ENCODE results near the gene OR6X1. TPM values are rescaled to one million over a fixed set of nuclear protein-coding genes. Genes with fewer than 3 reads are reported as not detected.

Gene OR6X1
- total RNA-seq, 2 donors from 2014 or later, result not detected

GRCh38 chr11:123740787-123741158 lies 13.5 kb downstream of the OR6X1 start:
- peak overlapping the region; percentile 52 for H3K27ac Mint-ChIP-seq
- no peak for DNase-seq

GRCh38 chr11:123738374-123738773 lies 15.9 kb downstream of the OR6X1 start:
- Mint-ChIP-seq H3K36me3 (ENCODE audit: low read depth) (no peaks in the 10 kb centered on the region), H3K9me3 (peaks cover 27% of the 10 kb centered on the region), H3K4me1 (peaks cover 23% of the 10 kb centered on the region), H3K4me3 (no peak overlapping the region), H3K27me3 (ENCODE audit: insufficient read depth) (no peaks in the 10 kb centered on the region), H3K27ac (no peak overlapping the region)
- no peak overlapping the region for H3K9ac ChIP-seq (ENCODE audit: extremely low read depth, low read length, poor library complexity, severe bottlenecking)
- no peak overlapping the region for H3K27ac ChIP-seq (ENCODE audit: low read depth, low read length)
- H3K4me1 ChIP-seq (ENCODE audit: control insufficient read depth, insufficient read depth, low read length), result peaks cover 5% of the 10 kb centered on the region
- H3K9me3 ChIP-seq (ENCODE audit: control insufficient read depth, low read length), result peaks cover 63% of the 10 kb centered on the region
- peaks cover 68% of the 10 kb centered on the region for H3K36me3 ChIP-seq (ENCODE audit: control insufficient read depth, insufficient read depth, low read length)
- peak overlapping the region; percentile 92 for H3K4me3 ChIP-seq (ENCODE audit: low read length)
- no peak for DNase-seq
- no peaks in the 10 kb centered on the region for H3K27me3 ChIP-seq (ENCODE audit: control insufficient read depth, insufficient read depth, low read length, poor library complexity, severe bottlenecking)
- TF ChIP-seq CTCF (conservative IDR thresholded peaks at IDR 0.05), result no peak
- 68% methylated on average over 2 of the region's 2 CpGs; no CpG with 5 or more reads in 1 of the 2 experiments for WGBS, 2 experiments (ENCODE audit: insufficient coverage in 1 of 2, insufficient read length in 1 of 2)

More at GRCh38 chr11:123740787-123741158, 13.5 kb downstream of the OR6X1 start:
- 2% methylated on average over 6 of the region's 6 CpGs; no CpG with 5 or more reads in 1 of the 2 experiments for WGBS, 2 experiments (ENCODE audit: insufficient coverage in 1 of 2, insufficient read length in 1 of 2)
- H3K36me3 ChIP-seq (ENCODE audit: control insufficient read depth, insufficient read depth, low read length), result peaks cover 44% of the 10 kb centered on the region
- H3K9ac ChIP-seq (ENCODE audit: extremely low read depth, low read length, poor library complexity, severe bottlenecking), result peak overlapping the region; percentile 72
- no peaks in the 10 kb centered on the region for H3K36me3 Mint-ChIP-seq (ENCODE audit: low read depth)
- H3K4me3 ChIP-seq (ENCODE audit: low read length), result peak overlapping the region; percentile 92
- TF ChIP-seq CTCF (conservative IDR thresholded peaks at IDR 0.05), result no peak
- peaks cover 27% of the 10 kb centered on the region for H3K9me3 Mint-ChIP-seq
- peaks cover 32% of the 10 kb centered on the region for H3K4me1 Mint-ChIP-seq
- H3K4me1 ChIP-seq (ENCODE audit: control insufficient read depth, insufficient read depth, low read length), result peaks cover 5% of the 10 kb centered on the region
- H3K9me3 ChIP-seq (ENCODE audit: control insufficient read depth, low read length), result peaks cover 42% of the 10 kb centered on the region
- H3K27ac ChIP-seq (ENCODE audit: low read depth, low read length), result no peak overlapping the region
- no peaks in the 10 kb centered on the region for H3K27me3 Mint-ChIP-seq (ENCODE audit: insufficient read depth)
- peak overlapping the region; percentile 95 for H3K4me3 Mint-ChIP-seq
- no peaks in the 10 kb centered on the region for H3K27me3 ChIP-seq (ENCODE audit: control insufficient read depth, insufficient read depth, low read length, poor library complexity, severe bottlenecking)

- H3K36me3 ChIP-seq (ENCODE audit: control insufficient read depth, insufficient read depth, low read length), result peaks cover 74% of the 10 kb centered on the region
- no peak overlapping the region for H3K27ac ChIP-seq (ENCODE audit: low read depth, low read length)
- H3K9me3 Mint-ChIP-seq, result peaks cover 27% of the 10 kb centered on the region
- H3K4me1 Mint-ChIP-seq, result peaks cover 16% of the 10 kb centered on the region
- DNase-seq, result no peak
- no peak overlapping the region for H3K4me3 Mint-ChIP-seq
- no peaks in the 10 kb centered on the region for H3K36me3 Mint-ChIP-seq (ENCODE audit: low read depth)
- H3K27me3 ChIP-seq (ENCODE audit: control insufficient read depth, insufficient read depth, low read length, poor library complexity, severe bottlenecking), result no peaks in the 10 kb centered on the region
- no peaks in the 10 kb centered on the region for H3K27me3 Mint-ChIP-seq (ENCODE audit: insufficient read depth)
- H3K4me3 ChIP-seq (ENCODE audit: low read length), result peak overlapping the region; percentile 92
- H3K9me3 ChIP-seq (ENCODE audit: control insufficient read depth, low read length), result peaks cover 66% of the 10 kb centered on the region
- no peak overlapping the region for H3K9ac ChIP-seq (ENCODE audit: extremely low read depth, low read length, poor library complexity, severe bottlenecking)
- H3K4me1 ChIP-seq (ENCODE audit: control insufficient read depth, insufficient read depth, low read length), result peaks cover 5% of the 10 kb centered on the region
- 100% methylated on average over 2 of the region's 3 CpGs; no CpG with 5 or more reads in 1 of the 2 experiments for WGBS, 2 experiments (ENCODE audit: insufficient coverage in 1 of 2, insufficient read length in 1 of 2)
- H3K27ac Mint-ChIP-seq, result no peak overlapping the region
- TF ChIP-seq CTCF (conservative IDR thresholded peaks at IDR 0.05), result no peak
Measured at GRCh38 chr11:123736769-123737168, 17.5 kb downstream of the OR6X1 start.

Measured in endodermal cell (in vitro differentiated cells).